Airway epithelial cell (primary cell): ENCODE measurements around the gene KCTD6. TPM values are rescaled to one million over a fixed set of nuclear protein-coding genes. Genes with fewer than 3 reads are reported as not detected.

Source experiments
- total RNA-seq: library from RNA; depleted of rRNA; stranded (reverse); fragments of >200 nt; gene quantifications from 2 replicates; pipeline ENCODE4 v1.2.3, GENCODE V29; 2015

The KCTD6 gene
- total RNA-seq: 6.2 and 8.2 TPM in 2 replicates

DNA sequence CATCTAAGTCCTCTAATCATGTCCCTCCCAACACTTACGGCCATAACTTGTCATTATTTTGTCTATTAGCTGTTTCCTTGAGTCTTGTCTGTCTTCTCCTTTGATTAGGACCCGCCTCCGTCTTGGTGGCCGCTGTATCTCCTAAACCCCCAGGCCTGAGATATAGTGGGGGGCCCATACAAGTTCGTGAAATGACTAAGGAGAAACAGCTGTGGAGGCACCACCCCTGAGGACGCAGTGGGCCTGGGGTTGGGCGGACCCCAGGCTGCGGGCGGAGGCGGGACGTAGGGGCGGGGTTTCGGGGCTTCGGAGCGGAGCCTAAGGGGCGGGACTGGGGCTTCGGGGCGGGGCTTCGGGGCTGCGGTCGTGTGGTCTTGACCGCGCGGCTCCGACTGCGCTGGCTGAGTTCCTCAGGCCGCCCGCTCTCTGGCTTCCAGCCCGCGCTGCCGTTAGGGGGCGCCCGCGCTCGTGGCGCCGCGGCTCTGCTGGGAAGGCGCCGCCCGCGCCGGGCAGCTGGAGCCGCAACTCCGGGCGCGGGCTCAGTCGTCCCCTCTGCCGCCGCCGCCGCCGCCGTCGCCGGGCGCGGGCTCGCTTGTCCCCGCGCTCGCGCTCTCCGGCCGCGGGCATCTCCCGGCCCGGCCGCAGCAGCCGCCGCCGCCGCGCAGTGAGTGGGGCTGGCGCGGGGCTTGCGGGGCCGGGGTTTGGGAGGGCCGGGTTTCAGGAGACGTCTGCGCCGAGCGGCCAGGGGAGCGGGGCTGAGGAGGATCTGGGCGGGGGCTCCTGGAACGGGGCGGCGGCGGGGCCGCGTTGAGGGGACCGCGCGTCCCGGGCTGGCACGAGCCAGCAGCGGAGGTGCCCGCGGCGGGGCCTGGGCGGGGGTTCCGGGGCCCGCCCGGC is at the start of gene KCTD6:
TSS of gene KCTD6 (plus strand) at position 591 of the 897 bp plus-strand sequence. CDS start 6,660 bp downstream, outside the sequence.

DNA sequence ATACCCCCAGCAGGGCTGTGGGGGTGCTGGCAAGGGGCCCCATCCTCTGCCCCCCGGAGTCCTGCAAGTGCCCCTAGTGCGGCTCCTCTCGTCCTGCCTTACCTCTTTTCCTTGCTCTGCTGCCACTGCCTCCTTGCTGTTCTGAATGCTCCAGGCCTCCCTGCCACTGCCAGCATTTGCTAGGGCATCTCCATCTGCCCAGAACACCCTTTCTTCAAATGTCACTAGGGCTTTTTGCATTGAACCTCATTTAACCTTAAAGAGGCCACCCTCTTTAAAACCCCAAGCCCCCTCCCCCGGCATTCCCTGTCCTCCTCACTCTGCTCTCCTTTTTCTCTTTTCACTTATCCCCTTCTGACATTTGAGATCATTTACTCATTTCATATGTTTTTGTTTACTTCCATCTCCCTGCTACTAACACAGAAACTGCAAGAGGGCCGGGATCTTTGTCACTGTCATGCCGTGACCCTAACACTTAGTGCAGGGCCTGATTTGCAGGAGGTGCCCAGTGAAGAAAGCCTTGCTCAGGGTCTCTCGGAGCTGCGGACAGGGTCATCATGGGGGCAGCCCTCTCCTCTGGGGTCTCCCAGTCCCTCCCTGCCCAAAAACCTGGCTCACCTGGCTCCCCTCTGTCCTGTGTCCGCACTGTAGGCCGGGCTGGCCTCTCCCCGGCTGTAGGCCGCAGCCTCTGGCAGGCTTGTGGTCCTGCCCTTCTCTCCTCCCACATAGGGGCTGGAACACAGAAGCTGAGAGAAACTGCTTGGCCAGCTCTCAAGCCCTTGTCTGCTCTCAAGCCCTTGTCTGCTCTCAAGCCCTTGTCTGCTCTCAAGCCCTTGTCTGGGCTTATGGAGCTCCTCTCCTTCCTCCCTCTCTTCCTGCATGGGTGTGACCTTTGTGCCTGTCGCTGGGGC is 44.9 kb downstream of the KCTD6 start, which contains the start of gene ACOX2:
TSS of gene ACOX2 (minus strand) at position 690 of the 911 bp plus-strand sequence. CDS start 2,084 bp downstream, outside the sequence.

Other genes with a start within 250 kb of the KCTD6 start
- 11.0 and 14.0 TPM in 2 replicates for gene RPP14, start 185.9 kb upstream of the KCTD6 start, total RNA-seq
- 4.2 and 7.9 TPM in 2 replicates for gene HTD2, start 185.6 kb upstream of the KCTD6 start, total RNA-seq
- 10.3 and 12.9 TPM in 2 replicates for gene PXK, start 159.2 kb upstream of the KCTD6 start, total RNA-seq
- gene PDHB, start 58.3 kb upstream of the KCTD6 start, total RNA-seq: 72.5 and 80.4 TPM in 2 replicates
- 0.28 and 0.85 TPM in 2 replicates for gene ACOX2, start 45.1 kb downstream of the KCTD6 start, total RNA-seq
- gene FAM107A, start 85.3 kb downstream of the KCTD6 start, total RNA-seq: not detected in 2 replicates
- gene FAM3D, start 174.7 kb downstream of the KCTD6 start, total RNA-seq: 6.2 and 11.4 TPM in 2 replicates